ENCODE results near the gene TEAD1.

Gene TEAD1

GRCh38 chr11:12673924-12674570, at the start of gene TEAD1:
TEAD1 (plus strand) TSS chr11:12674421.
- DNase-seq (ENCODE audit: low read depth): no peak

GRCh38 chr11:12624595-12624994, 49.6 kb upstream of the TEAD1 start:
- no peak for DNase-seq (ENCODE audit: low read depth)

GRCh38 chr11:12625438-12626071, 48.7 kb upstream of the TEAD1 start:
- no peak for DNase-seq (ENCODE audit: low read depth)

- DNase-seq (ENCODE audit: low read depth): no peak
Measured at GRCh38 chr11:12626616-12627015, 47.6 kb upstream of the TEAD1 start.

DNA sequence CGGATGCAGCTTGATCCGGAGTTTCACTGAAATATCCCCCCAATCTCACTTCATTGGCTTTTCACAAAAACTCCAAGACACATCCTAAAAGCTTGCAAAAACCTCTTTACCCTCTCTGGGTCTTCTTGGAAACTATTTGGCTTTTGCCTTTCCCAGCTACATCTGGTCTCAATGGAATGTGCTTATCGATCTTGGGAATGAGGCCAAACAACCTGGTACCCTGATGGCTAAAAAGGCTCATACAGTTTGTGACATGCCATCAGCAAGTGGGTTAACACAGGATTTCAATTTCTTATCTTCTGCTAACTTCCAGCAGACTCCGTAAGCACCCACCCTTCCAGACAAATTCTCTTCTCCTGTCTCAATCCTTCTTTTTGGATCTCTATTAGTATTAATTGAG, 45.9 kb upstream of the TEAD1 start:
- DNase-seq (ENCODE audit: low read depth): no peak

DNA sequence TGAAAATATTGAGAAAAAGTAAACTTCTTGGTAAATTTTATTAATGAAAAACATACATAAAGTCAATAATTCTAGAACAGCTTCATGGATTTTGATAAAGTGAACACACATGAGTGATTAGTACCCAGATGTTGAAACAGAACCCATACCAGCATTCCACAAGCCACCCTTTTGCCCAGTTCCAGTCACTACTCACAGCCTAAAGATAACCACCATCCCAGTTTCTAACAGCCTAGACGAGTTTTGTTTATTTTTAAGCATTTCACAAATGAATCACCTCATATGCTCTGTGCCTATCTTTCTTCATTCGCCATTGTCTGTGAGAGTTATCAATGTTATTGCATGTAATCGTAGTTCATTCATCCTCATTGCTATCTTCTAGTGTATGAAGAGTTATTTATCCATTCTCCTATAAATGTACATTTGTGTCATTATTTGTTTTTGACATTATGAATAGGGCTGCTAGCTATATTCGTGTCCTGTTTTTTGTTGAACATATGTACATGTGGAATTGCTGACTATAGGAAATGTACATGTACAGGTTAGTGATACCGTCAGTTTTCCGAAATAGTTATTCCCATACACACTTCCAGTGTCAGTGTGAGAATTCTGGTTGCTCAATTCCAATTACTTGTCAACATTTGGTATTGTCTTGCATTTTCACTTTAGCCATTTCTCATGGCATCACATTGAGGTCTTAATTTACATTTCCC, 44.5 kb upstream of the TEAD1 start:
- DNase-seq (ENCODE audit: low read depth): no peak

GRCh38 chr11:12631651-12632050, 42.6 kb upstream of the TEAD1 start:
- DNase-seq (ENCODE audit: low read depth): no peak

DNA sequence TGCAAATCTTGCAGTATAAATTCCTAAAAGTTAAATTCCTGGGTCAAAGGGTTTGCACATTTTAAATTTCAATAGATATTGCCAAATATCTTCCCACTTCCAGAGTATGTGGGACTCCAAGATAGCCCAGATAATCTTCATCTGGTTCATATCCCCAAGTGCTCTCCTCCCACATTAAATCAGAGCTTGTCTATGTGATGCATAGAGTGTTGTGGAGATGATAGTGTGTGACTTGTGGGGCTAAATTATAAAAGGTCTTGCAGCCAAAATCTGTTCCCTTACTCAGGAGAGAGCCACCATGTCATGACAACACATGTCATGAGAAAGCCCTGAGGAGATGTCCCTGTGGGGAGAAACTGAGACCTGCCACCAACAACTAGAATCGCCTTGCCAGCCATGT, 39.9 kb upstream of the TEAD1 start:
- DNase-seq (ENCODE audit: low read depth): no peak

DNA sequence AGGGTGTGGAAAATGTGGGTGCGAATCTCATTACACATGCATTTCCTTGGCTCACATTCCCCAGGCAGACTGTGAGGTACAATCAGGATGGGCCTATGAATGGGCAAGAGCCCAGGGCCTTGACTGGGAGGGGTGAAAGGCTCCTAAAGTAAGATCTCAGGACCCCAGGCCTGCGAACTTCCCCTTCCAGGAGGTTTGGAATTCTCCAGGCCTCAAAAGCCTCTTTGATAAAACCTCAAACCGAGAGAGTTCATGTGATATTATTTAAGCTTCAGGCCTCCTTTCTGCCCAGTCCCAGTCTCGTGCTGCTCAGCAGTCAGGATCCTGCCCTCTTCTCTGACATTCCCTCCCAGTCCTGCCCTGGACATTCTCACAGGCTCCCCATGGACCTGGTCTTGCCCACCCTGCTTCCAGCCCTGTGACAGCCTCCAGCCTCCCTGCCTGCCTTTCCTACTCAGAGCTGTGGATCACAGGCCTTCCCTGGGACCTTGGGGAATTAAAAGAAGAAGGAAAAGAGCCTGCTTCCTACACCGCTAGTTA, 37.3 kb upstream of the TEAD1 start:
- DNase-seq (ENCODE audit: low read depth): no peak

GRCh38 chr11:12639388-12639787, 34.8 kb upstream of the TEAD1 start:
- no peak for DNase-seq (ENCODE audit: low read depth)

- DNase-seq (ENCODE audit: low read depth): no peak
Measured at GRCh38 chr11:12640355-12640754, 33.9 kb upstream of the TEAD1 start.

DNA sequence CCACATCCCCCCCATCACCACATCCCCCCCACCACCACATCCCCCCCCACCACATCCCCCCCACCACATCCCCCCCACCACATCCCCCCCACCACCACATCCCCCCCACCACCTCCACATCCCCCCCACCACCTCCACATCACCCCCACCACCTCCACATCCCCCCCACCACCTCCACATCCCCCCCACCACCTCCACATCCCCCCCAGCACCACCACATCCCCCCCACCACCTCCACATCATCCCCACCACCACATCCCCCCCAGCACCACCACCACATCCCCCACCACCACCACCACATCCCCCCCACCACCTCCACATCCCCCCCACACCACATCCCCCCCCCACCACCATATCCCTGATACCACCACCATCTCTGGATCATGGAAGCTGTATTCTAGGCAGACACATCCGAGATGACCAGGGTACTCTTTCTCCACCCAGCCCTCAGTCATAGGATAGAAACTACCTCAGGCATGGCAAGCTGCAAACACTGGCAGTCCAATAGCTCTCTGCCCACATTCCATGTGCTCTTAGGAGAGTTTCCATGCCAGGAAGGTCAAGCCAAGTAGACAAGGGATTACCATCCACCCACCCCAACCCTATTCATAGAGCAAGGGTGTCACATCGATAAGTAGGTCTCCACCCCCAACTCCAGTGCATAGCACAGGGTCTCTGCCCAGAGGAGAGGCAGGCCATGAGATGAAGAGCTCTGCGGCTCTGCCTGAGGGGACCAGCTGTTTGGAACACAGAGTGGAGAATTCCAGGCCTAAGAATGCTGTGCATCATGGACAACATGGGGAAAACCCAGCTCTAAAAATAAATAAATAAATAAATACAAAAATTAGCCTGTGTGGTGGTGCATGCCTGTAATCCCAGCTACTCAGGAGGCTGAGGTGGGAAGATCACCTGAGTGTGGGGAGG, 33.0 kb upstream of the TEAD1 start:
- DNase-seq (ENCODE audit: low read depth): no peak

GRCh38 chr11:12642040-12642439, 32.2 kb upstream of the TEAD1 start:
- no peak for DNase-seq (ENCODE audit: low read depth)

- DNase-seq (ENCODE audit: low read depth): no peak
Measured at GRCh38 chr11:12642806-12643428, 31.3 kb upstream of the TEAD1 start.

DNA sequence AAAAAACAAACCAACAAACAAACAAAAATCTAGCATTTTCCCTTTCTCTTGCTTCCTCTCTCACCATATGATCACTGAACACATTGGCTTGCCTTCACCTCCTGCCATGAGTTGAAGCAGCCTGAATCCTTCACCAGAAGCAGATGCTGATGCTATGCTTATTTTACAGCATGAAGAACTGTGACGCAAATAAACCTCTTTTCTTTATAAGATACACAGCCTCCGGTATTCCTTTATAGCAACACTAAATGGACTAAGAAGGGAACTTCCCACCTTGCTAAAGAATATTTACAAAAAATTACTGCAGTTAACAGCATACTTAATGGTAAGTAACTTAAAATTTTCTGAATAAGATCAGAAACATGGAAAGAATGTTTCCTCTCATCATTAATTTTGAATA, 27.7 kb upstream of the TEAD1 start:
- DNase-seq (ENCODE audit: low read depth): no peak

- no peak for DNase-seq (ENCODE audit: low read depth)
Measured at GRCh38 chr11:12653729-12654128, 20.5 kb upstream of the TEAD1 start.

DNA sequence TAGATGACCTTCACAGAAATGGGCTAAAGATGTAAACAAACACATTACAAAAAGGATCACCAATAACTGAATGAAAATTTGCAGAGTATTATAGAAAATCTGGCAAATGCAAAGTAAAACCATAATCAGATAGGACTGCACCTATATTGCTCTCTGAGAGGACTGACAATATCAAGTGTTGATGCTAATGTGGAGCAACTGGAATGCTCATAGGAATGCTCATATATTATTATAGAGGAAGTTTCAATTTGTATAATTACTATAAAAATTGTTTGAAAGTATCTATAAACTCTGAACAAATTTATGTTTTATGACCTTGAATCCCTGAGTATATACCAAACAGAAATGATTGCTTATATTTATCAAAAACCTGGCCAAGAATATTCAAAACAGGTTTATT, 18.4 kb upstream of the TEAD1 start:
- DNase-seq (ENCODE audit: low read depth): no peak

DNA sequence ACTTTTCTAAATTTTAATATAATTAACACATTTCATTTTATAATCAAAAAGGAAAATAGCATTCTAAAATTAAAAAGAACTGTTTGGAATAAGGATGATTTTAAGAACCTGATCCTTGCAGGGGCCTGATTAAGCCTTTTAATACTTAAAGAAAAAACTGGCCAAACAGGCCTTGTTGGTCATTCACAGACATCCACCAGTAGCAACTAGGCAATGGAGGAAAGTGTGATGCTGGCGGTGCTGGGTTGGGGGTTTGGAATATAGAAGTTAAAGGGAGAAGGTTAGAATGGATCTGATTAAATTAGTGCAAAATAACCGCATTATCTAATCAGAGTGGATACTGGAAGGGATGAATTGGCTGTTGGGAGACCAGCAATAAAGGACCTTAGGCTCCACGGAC, 16.9 kb upstream of the TEAD1 start:
- DNase-seq (ENCODE audit: low read depth): no peak

DNA sequence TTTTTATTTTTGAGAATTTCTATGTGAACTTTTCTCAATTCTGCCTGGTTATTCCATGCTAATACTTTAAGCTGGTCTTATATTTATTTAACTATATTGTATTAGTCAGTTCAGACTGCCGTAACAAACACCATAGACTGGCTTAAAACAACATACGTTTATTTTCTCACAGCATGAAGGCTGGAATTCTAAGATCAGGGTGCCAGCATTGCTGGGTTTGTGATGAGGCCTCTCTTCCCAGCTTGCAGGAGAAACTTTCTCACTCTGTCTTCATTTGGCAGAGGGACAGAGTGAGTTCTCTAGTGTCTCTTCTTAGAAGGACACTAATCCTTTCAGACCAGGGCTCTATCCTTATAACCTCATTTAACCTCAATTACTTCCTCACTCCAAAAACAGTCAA, 16.2 kb upstream of the TEAD1 start:
- no peak for DNase-seq (ENCODE audit: low read depth)

DNA sequence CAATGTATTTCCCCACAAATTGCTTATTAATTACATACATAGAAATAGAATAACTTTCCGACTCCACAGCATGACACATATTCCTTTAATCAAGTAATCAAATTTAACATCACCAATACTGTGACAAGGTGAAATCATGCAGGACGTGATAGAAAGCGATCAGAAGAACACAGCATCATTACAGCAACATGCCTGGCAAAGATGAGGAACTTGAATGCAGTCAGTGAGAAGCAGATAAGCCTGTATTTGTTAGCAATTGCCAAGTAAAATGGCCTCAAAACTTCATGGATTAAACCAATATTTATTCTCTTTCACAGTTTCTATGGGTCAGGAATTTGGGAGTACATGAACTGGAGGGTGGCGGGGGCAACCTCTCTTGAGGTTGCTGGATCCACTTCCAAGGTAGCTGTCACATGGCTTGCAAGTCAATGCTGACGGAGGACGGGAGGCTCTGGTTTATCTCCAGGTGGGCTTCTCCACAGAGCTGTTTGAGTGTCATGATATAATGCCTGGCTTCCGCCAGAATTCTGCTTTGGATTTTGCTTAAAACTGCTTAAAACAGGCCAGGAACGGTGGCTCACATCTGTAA, 12.0 kb upstream of the TEAD1 start:
- no peak for DNase-seq (ENCODE audit: low read depth)

GRCh38 chr11:12664385-12664784, 9.8 kb upstream of the TEAD1 start:
- DNase-seq (ENCODE audit: low read depth): no peak
